ENCODE results near the gene ROBO1. TPM values are rescaled to one million over a fixed set of nuclear protein-coding genes. Genes with fewer than 3 reads are reported as not detected.

Gene ROBO1
- total and polyA plus RNA-seq, 2 of the 8 experiments (the other 6 are each of a cell fraction or from before 2014, with no cell fraction given): 51.4 to 91.0 TPM

GRCh38 chr3:79766496-79767193, 1.2 kb downstream of the ROBO1 start (continued):
- TF ChIP-seq HDAC2 (IDR thresholded peaks at IDR 0.05; ENCODE audit: borderline replicate concordance in 1 of 2, low read depth in 2 of 2, low read length in 2 of 2) (peak; percentile 23 to 51; a peak in 1 of 4 replicates), CTBP2 (IDR thresholded peaks at IDR 0.05; ENCODE audit: borderline replicate concordance, insufficient read depth, insufficient read length, low read length) (no peak)
